HCT116 (cell line): ENCODE measurements around the gene ZNF33A. TPM values are rescaled to one million over a fixed set of nuclear protein-coding genes. Genes with fewer than 3 reads are reported as not detected.

ENCODE experiments used
- ATAC-seq: fragments of 200-7000 bp; cut with Tn5 transposase; 2 replicates; pipeline ENCODE4 v1.9.1; 2020; ENCODE audit warnings: mild to moderate bottlenecking, moderate library complexity
- BruUV-seq: library from RNA; stranded (reverse); fragments of 400-500 nt; replicated peaks from 2 replicates; lab custom pipeline; 2021; lab: Mats Ljungman, UMichigan
- CTCF ChIA-PET: fragments of 300-600 bp; sonication (Branson Sonifier 250); formaldehyde crosslinking; loops from one replicate; lab custom pipeline; 2021; ENCODE audit warnings: antibody characterized with exemption; lab: Charles Lee
- POLR2A ChIA-PET: fragments of 300-600, 350-600 bp; sonication (Branson Sonifier 250); formaldehyde crosslinking; loops from one replicate; lab custom pipeline; 2021; ENCODE audit warnings: antibody characterized with exemption; lab: Charles Lee
- RAD21 ChIA-PET, 2 experiments: fragments of 300-600 bp; sonication (Branson Sonifier 250); formaldehyde crosslinking; loops; one replicate each; lab custom pipeline; 2023; ENCODE audit warnings: low total read pairs in 2 of 2; ENCODE audit not compliant: uncharacterized antibody in 2 of 2, unreplicated experiment in 2 of 2, low non-redundant PET in 1 of 2; lab: Charles Lee
- DNase-seq: peaks from one replicate; pipeline ENCODE4 v3.0.0-alpha.2; 2010; ENCODE audit warnings: low read depth, low spot score
- H2AFZ ChIP-seq: fragments of 200-600 bp; shearing (Covaris generic), sonication (generic); 2 replicates; pipeline ENCODE4 v1.6.1; 2017; ENCODE audit warnings: low read depth, mixed run types, mixed read lengths, antibody characterized with exemption, low read length; ENCODE audit not compliant: poor library complexity, severe bottlenecking
- H3K27ac ChIP-seq: 2 replicates; pipeline ENCODE4 v1.5.1; 2012; ENCODE audit warnings: low read depth, low read length
- H3K27me3 ChIP-seq: fragments of 200-600 bp; sonication (generic); 2 replicates; pipeline ENCODE4 v1.6.1; 2016; ENCODE audit warnings: mixed run types, low read length, mixed read lengths; ENCODE audit not compliant: insufficient read depth
- H3K36me3 ChIP-seq, 2 experiments: fragments of 200-500 bp in 1 of 2; fragments of 200-600 bp in 1 of 2; sonication (Bioruptor generic) in 1 of 2; sonication (generic) in 1 of 2; 2 replicates each; pipeline versions ENCODE4 v1.5.1 to v1.6.1; 2014 to 2016; ENCODE audit warnings: low read length in 2 of 2, inconsistent platforms in 1 of 2, mixed read lengths in 1 of 2, mixed run types in 1 of 2; ENCODE audit not compliant: insufficient read depth in 2 of 2, control insufficient read depth in 1 of 2
- H3K4me1 ChIP-seq, 2 experiments: fragments of 200-600 bp in 1 of 2; sonication (generic) in 1 of 2; 2 replicates each; pipeline versions ENCODE4 v1.5.1 to v1.6.1; 2012 to 2017; ENCODE audit warnings: low read length in 2 of 2, inconsistent platforms in 1 of 2, mild to moderate bottlenecking in 1 of 2, mixed read lengths in 1 of 2, mixed run types in 1 of 2, moderate library complexity in 1 of 2; ENCODE audit not compliant: insufficient read depth in 2 of 2, control insufficient read depth in 1 of 2
- H3K4me2 ChIP-seq: fragments of 200-600 bp; sonication (generic); 2 replicates; pipeline ENCODE4 v1.6.1; 2017; ENCODE audit warnings: mixed run types, low read length, mixed read lengths
- H3K4me3 ChIP-seq, 2 experiments: fragments of 200-600 bp in 1 of 2; sonication (generic) in 1 of 2; replicated peaks in 1 of 2; 2 replicates each; pipeline ENCODE4 v1.5.1; 2011 to 2016; ENCODE audit warnings: low read length in 2 of 2, control low read depth in 1 of 2, low read depth in 1 of 2, mild to moderate bottlenecking in 1 of 2, mixed read lengths in 1 of 2, mixed run types in 1 of 2
- H3K79me2 ChIP-seq: fragments of 200-600 bp; sonication (generic); 2 replicates; pipeline ENCODE4 v1.6.1; 2017; ENCODE audit warnings: mild to moderate bottlenecking, mixed run types, low read length, moderate library complexity, mixed read lengths; ENCODE audit not compliant: insufficient read depth
- H3K9ac ChIP-seq: fragments of 200-600 bp; sonication (generic); 2 replicates; pipeline ENCODE4 v1.6.1; 2016; ENCODE audit warnings: low read length, mixed read lengths
- H3K9me2 ChIP-seq: fragments of 200-600 bp; sonication (generic), shearing (Covaris generic); 2 replicates; pipeline ENCODE4 v1.6.1; 2017; ENCODE audit warnings: mixed run types, mild to moderate bottlenecking, moderate library complexity; ENCODE audit not compliant: insufficient read depth
- H3K9me3 ChIP-seq, 2 experiments: fragments of 200-500 bp in 1 of 2; fragments of 200-600 bp in 1 of 2; sonication (Bioruptor generic) in 1 of 2; sonication (generic) in 1 of 2; 2 replicates each; pipeline ENCODE4 v1.6.1; 2014 to 2017; ENCODE audit warnings: low read length in 2 of 2, mixed read lengths in 2 of 2, inconsistent platforms in 1 of 2, low read depth in 1 of 2, mild to moderate bottlenecking in 1 of 2, mixed run types in 1 of 2, moderate library complexity in 1 of 2; ENCODE audit not compliant: control insufficient read depth in 1 of 2, insufficient read depth in 1 of 2
- H4K20me1 ChIP-seq: fragments of 200-600 bp; sonication (generic), shearing (Covaris generic); 2 replicates; pipeline ENCODE4 v1.6.1; 2017; ENCODE audit warnings: mixed run types, mild to moderate bottlenecking, moderate library complexity; ENCODE audit not compliant: insufficient read depth
- CBX3 ChIP-seq: IDR thresholded peaks from 2 replicates; pipeline ENCODE4 v1.6.1; 2012; ENCODE audit warnings: low read depth
- ELF1 ChIP-seq: IDR thresholded peaks from 2 replicates; pipeline ENCODE4 v1.6.1; 2012; ENCODE audit warnings: low read depth, borderline replicate concordance
- EZH2 ChIP-seq: fragments of 200-600 bp; sonication (generic); IDR thresholded peaks from 2 replicates; pipeline ENCODE4 v1.6.1; 2017; ENCODE audit warnings: antibody characterized with exemption, mixed run types
- EZH2phosphoT487 ChIP-seq: fragments of 200-600 bp; IDR thresholded peaks from 2 replicates; pipeline ENCODE4 v1.6.1; 2018; ENCODE audit warnings: antibody characterized with exemption, borderline replicate concordance
- JUND ChIP-seq: IDR thresholded peaks from 2 replicates; pipeline ENCODE4 v1.6.1; 2012
- POLR2A ChIP-seq: IDR thresholded peaks from 2 replicates; pipeline ENCODE4 v1.7.0; 2011; ENCODE audit warnings: borderline replicate concordance; ENCODE audit not compliant: insufficient read depth, insufficient read length; ENCODE audit errors: extremely low read depth
- POLR2AphosphoS5 ChIP-seq: IDR thresholded peaks from 2 replicates; pipeline ENCODE4 v1.6.1; 2011; ENCODE audit warnings: mild to moderate bottlenecking, low read depth, low read length, moderate library complexity
- RAD21 ChIP-seq: IDR thresholded peaks from 2 replicates; pipeline ENCODE4 v1.6.1; 2012; ENCODE audit warnings: low read depth, mild to moderate bottlenecking
- SIN3A ChIP-seq: IDR thresholded peaks from 2 replicates; pipeline ENCODE4 v1.6.1; 2012; ENCODE audit warnings: low read depth
- TCF7L2 ChIP-seq: IDR thresholded peaks from 2 replicates; pipeline ENCODE4 v1.7.0; 2011; ENCODE audit warnings: borderline replicate concordance, inconsistent platforms; ENCODE audit not compliant: insufficient read depth, insufficient read length; ENCODE audit errors: extremely low read depth
- YY1 ChIP-seq: IDR thresholded peaks from 2 replicates; pipeline ENCODE4 v1.6.1; 2011; ENCODE audit warnings: low read length, low read depth, moderate library complexity, mild to moderate bottlenecking; ENCODE audit not compliant: insufficient replicate concordance; ENCODE audit errors: extremely low read depth
- ZNF274 ChIP-seq: fragments of 200-500 bp; sonication (Bioruptor generic); IDR thresholded peaks from 2 replicates; pipeline ENCODE4 v1.6.1; 2014; ENCODE audit warnings: mild to moderate bottlenecking, low read depth, low read length, inconsistent platforms
- intact Hi-C: fragments of 100-400 bp; cut with micrococcal nuclease; formaldehyde crosslinking; loops from 2 replicates; pipeline ENCODE4 v1.10.0; 2022
- total RNA-seq: library from RNA; stranded (reverse); gene quantifications from one replicate; pipeline ENCODE4 v1.2.1, GENCODE V29; 2021; ENCODE audit not compliant: unreplicated experiment
- TF ChIP-seq, protein P1 (sequence below), 3 experiments: fragments of 200-600 bp in 1 of 3; sonication (generic) in 1 of 3; IDR thresholded peaks in 2 of 3; conservative IDR thresholded peaks in 1 of 3; 2 replicates each; pipeline ENCODE4 v1.5.1; 2012 to 2017; ENCODE audit warnings: low read depth in 2 of 3, low read length in 2 of 3, antibody characterized with exemption in 1 of 3, borderline replicate concordance in 1 of 3, control low read depth in 1 of 3, mild to moderate bottlenecking in 1 of 3, mixed read lengths in 1 of 3, mixed run types in 1 of 3, moderate library complexity in 1 of 3; ENCODE audit not compliant: insufficient read depth in 1 of 3
- TF ChIP-seq, protein P2 (sequence below): IDR thresholded peaks from 2 replicates; pipeline ENCODE4 v1.6.1; 2012
- TF ChIP-seq, protein P3 (sequence below): IDR thresholded peaks from 2 replicates; pipeline ENCODE4 v1.6.1; 2012

The ZNF33A gene
- total RNA-seq, 1 experiment from 2014 or later, result 21.2 TPM

DNA sequence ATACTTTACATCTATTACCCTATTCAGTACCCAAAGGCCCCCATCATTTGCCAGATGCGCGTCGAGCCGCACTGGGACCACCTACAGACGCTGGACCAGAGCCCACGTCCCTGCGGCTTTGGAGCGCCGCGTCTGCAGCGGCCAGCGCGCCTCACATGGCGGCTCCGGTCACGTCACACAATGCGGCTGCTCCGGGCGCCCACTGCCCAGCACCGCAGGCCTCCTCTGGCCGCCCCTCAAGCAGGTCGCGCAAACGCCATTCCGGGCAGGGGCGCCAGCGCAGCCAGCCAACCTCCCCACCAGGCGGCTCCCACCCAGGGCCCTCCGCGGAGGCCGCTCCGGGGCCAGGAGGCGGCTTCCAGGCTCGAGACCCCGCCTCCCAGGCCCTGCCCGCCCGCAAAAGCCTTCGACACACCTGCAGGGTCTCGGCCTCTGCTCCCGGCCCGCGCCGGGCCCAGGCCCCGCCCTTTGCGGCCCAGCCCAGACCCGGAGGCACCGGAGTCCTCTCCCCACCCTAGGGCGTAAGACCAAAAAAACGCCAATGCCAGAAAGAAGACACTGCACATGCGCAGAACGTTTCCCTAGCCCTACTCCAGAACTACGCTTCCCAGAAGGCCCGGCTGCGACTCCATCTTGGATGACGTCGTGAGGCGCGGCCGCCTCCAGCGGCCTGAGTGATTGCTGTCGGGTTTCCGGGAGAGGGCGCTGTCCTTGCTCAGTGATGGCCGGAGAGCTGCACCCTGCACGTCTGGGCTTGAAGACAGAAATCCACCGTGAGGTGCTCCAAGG lies 34.2 kb upstream of the ZNF33A start, which contains the start of gene ZNF25 (continued):
- no peak for TF ChIP-seq JUND
- TF ChIP-seq, protein P1, sequence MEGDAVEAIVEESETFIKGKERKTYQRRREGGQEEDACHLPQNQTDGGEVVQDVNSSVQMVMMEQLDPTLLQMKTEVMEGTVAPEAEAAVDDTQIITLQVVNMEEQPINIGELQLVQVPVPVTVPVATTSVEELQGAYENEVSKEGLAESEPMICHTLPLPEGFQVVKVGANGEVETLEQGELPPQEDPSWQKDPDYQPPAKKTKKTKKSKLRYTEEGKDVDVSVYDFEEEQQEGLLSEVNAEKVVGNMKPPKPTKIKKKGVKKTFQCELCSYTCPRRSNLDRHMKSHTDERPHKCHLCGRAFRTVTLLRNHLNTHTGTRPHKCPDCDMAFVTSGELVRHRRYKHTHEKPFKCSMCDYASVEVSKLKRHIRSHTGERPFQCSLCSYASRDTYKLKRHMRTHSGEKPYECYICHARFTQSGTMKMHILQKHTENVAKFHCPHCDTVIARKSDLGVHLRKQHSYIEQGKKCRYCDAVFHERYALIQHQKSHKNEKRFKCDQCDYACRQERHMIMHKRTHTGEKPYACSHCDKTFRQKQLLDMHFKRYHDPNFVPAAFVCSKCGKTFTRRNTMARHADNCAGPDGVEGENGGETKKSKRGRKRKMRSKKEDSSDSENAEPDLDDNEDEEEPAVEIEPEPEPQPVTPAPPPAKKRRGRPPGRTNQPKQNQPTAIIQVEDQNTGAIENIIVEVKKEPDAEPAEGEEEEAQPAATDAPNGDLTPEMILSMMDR (IDR thresholded peaks at IDR 0.05 in 2 of 3, conservative IDR thresholded peaks at IDR 0.05 in 1 of 3; ENCODE audit: borderline replicate concordance in 1 of 3, insufficient read depth in 1 of 3, low read depth in 2 of 3, low read length in 2 of 3), result peak; percentile 67 to 94 (median 90)

DNA sequence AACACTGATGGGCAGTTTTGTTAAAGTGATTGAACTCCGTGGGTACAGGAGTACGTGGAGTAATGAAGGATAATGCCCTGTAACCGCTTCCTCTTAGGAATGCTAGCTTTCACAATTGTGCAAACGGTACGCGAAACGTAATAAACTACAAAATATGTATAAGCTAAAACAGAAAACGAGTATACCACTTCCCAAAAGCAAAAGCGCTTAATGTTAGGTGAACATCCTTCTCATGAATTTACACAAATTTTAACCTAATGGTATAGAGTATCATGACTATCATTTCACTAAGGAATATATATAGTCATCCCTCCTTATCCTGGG lies 33.6 kb upstream of the ZNF33A start:
- ChIA-PET POLR2A (interaction anchor here (0.9 to 1.4 kb wide), 2 partner anchors 10 to 34 kb away, joined by 4 read pairs; partner anchors contain the start of gene ZNF33A), CTCF (interaction anchor here (0.6 to 1.7 kb wide), 11 partner anchors 11 to 427 kb away, joined by 3 to 14 read pairs (median 3); partner anchors contain the start of gene ZNF33A), RAD21 (interaction anchor here (0.6 to 1.0 kb wide), 3 partner anchors 116 to 389 kb away, joined by 3 to 4 read pairs (median 3); no protein-coding TSS in a partner anchor)
- Histone ChIP-seq H4K20me1 (no peaks in the 10 kb centered on the region), H3K4me1 (peaks cover 0 to 14% of the 10 kb centered on the region in 2 experiments; a peak in 2 of 4 replicates), H2AFZ (peak overlapping the region; percentile 87), H3K36me3 (no peaks in the 10 kb centered on the region), H3K9me2 (no peaks in the 10 kb centered on the region), H3K27me3 (no peaks in the 10 kb centered on the region), H3K27ac (no peak overlapping the region), H3K4me2 (peak overlapping the region; percentile 92), H3K79me2 (no peaks in the 10 kb centered on the region), H3K4me3 (peak overlapping the region; percentile 3 to 81; a peak in 3 of 4 replicates), H3K9ac (no peak overlapping the region), H3K9me3 (no peaks in the 10 kb centered on the region)
- BruUV-seq, result no TSS peak
- TF ChIP-seq EZH2phosphoT487 (no peak), RAD21 (no peak), ELF1 (no peak), POLR2A (no peak), POLR2AphosphoS5 (no peak), ZNF274 (no peak), SIN3A (no peak), JUND (no peak), EZH2 (no peak), CBX3 (no peak), TCF7L2 (no peak), YY1 (no peak)
- TF ChIP-seq, protein P2, sequence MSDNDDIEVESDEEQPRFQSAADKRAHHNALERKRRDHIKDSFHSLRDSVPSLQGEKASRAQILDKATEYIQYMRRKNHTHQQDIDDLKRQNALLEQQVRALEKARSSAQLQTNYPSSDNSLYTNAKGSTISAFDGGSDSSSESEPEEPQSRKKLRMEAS, result no peak
- TF ChIP-seq, protein P3, sequence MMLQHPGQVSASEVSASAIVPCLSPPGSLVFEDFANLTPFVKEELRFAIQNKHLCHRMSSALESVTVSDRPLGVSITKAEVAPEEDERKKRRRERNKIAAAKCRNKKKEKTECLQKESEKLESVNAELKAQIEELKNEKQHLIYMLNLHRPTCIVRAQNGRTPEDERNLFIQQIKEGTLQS, result no peak
- TF ChIP-seq, protein P1 (IDR thresholded peaks at IDR 0.05 in 2 of 3, conservative IDR thresholded peaks at IDR 0.05 in 1 of 3; ENCODE audit: borderline replicate concordance in 1 of 3, insufficient read depth in 1 of 3, low read depth in 2 of 3, low read length in 2 of 3), result no peak; a peak in 1 of 6 replicates
- intact Hi-C loops, result loop anchor here (1.0 to 5.0 kb wide), 3 partner anchors 33 to 390 kb away; partner anchors contain the start of genes ZNF33A and ZNF37A
- no peak for ATAC-seq
- no peak for DNase-seq
